Middle frontal gyrus (tissue), 1 donor: Measurements from ENCODE around the gene SLC2A5.

Source experiments
- DNase-seq: peaks from one replicate; pipeline ENCODE4 v3.0.0-alpha.2; 2015; ENCODE audit warnings: low spot score; ENCODE audit errors: extremely low spot score

SLC2A5 gene

GRCh38 chr1:9093091-9093490 lies 23.7 kb upstream of the SLC2A5 start:
- DNase-seq: no peak

GRCh38 chr1:9088807-9089206 lies 19.4 kb upstream of the SLC2A5 start:
- no peak for DNase-seq

GRCh38 chr1:9087411-9088125 lies 18.1 kb upstream of the SLC2A5 start:
- DNase-seq: no peak

GRCh38 chr1:9086796-9087195 lies 17.4 kb upstream of the SLC2A5 start:
- no peak for DNase-seq

GRCh38 chr1:9086045-9086444 lies 16.6 kb upstream of the SLC2A5 start:
- no peak for DNase-seq

- no peak for DNase-seq
These were observed 16.0 kb upstream of the SLC2A5 start for GRCh38 chr1:9085306-9085940.

GRCh38 chr1:9084906-9085305 lies 15.5 kb upstream of the SLC2A5 start:
- DNase-seq: no peak

- DNase-seq: no peak
These were observed 12.0 kb upstream of the SLC2A5 start for GRCh38 chr1:9081473-9081872.

GRCh38 chr1:9080705-9081291 lies 11.4 kb upstream of the SLC2A5 start:
- no peak for DNase-seq

GRCh38 chr1:9079988-9080704 lies 10.7 kb upstream of the SLC2A5 start:
- DNase-seq: no peak

GRCh38 chr1:9078752-9079500 lies 9.5 kb upstream of the SLC2A5 start:
- no peak for DNase-seq

GRCh38 chr1:9078015-9078751 lies 8.7 kb upstream of the SLC2A5 start:
- no peak for DNase-seq

- no peak for DNase-seq
These were observed 5.6 kb upstream of the SLC2A5 start for GRCh38 chr1:9075022-9075421.

- DNase-seq: no peak
These were observed 3.7 kb upstream of the SLC2A5 start for GRCh38 chr1:9073143-9073542.

- no peak for DNase-seq
These were observed 2.3 kb upstream of the SLC2A5 start for GRCh38 chr1:9071554-9072235.

GRCh38 chr1:9070486-9070885 lies 1.1 kb upstream of the SLC2A5 start:
- DNase-seq: no peak

GRCh38 chr1:9068981-9069325 lies 482 bp downstream of the SLC2A5 start:
- no peak for DNase-seq

GRCh38 chr1:9066945-9067807 lies 2.3 kb downstream of the SLC2A5 start:
- DNase-seq: no peak

GRCh38 chr1:9065213-9065751 lies 4.2 kb downstream of the SLC2A5 start:
- DNase-seq: no peak
